Neural cell (in vitro differentiated cells): ENCODE data around the gene DMXL1. TPM values are rescaled to one million over a fixed set of nuclear protein-coding genes. Genes with fewer than 3 reads are reported as not detected.

Source experiments
- H2AFZ ChIP-seq: fragments of 200-600, 300-800 bp; sonication (generic), shearing (Covaris generic); 2 replicates; pipeline ENCODE4 v1.6.0; 2014; ENCODE audit warnings: low read depth, mild to moderate bottlenecking, antibody characterized with exemption, low read length, moderate library complexity
- H3F3A ChIP-seq: fragments of 200-600 bp; shearing (Covaris generic); 2 replicates; pipeline ENCODE4 v1.6.1; 2016; ENCODE audit warnings: mild to moderate bottlenecking, moderate library complexity, mixed read lengths, antibody characterized with exemption, low read length; ENCODE audit not compliant: insufficient read depth, poor library complexity, severe bottlenecking
- H3K27ac ChIP-seq: fragments of 200-600, 300-800 bp; sonication (generic), shearing (Covaris generic); 2 replicates; pipeline ENCODE4 v1.5.1; 2014; ENCODE audit warnings: mild to moderate bottlenecking, low read length, moderate library complexity
- H3K27me3 ChIP-seq: fragments of 300-800, 200-600 bp; sonication (generic), shearing (Covaris generic); 2 replicates; pipeline ENCODE4 v1.6.0; 2014; ENCODE audit warnings: mild to moderate bottlenecking, low read depth, low read length, moderate library complexity; ENCODE audit not compliant: insufficient read depth
- H3K36me3 ChIP-seq: fragments of 300-800, 200-600 bp; sonication (generic), shearing (Covaris generic); 2 replicates; pipeline ENCODE4 v1.5.1; 2014; ENCODE audit warnings: mild to moderate bottlenecking, antibody characterized with exemption, low read length, moderate library complexity; ENCODE audit not compliant: insufficient read depth
- H3K4me2 ChIP-seq: fragments of 300-800, 200-600 bp; sonication (generic), shearing (Covaris generic); 2 replicates; pipeline ENCODE4 v1.6.0; 2014; ENCODE audit warnings: mild to moderate bottlenecking, low read length
- H3K4me3 ChIP-seq: fragments of 300-800, 200-600 bp; sonication (generic), shearing (Covaris generic); 2 replicates; pipeline ENCODE4 v1.5.1; 2014; ENCODE audit warnings: mild to moderate bottlenecking, low read length, moderate library complexity
- H3K79me2 ChIP-seq: fragments of 200-600 bp; shearing (Covaris generic); replicated peaks from 2 replicates; pipeline ENCODE4 v1.6.0; 2014; ENCODE audit warnings: mild to moderate bottlenecking, low read length, moderate library complexity; ENCODE audit not compliant: insufficient read depth
- H3K9ac ChIP-seq: fragments of 300-800, 200-600 bp; sonication (generic), shearing (Covaris generic); 2 replicates; pipeline ENCODE4 v1.6.1; 2016; ENCODE audit warnings: mild to moderate bottlenecking, low read length, mixed read lengths
- H3K9me2 ChIP-seq: fragments of 200-600 bp; shearing (Covaris generic); 2 replicates; pipeline ENCODE4 v1.6.1; 2016; ENCODE audit warnings: mild to moderate bottlenecking, low read length, mixed read lengths; ENCODE audit not compliant: insufficient read depth
- H3K9me3 ChIP-seq: fragments of 200-600, 300-800 bp; sonication (generic), shearing (Covaris generic); 2 replicates; pipeline ENCODE4 v1.6.1; 2016; ENCODE audit warnings: mild to moderate bottlenecking, mixed run types, low read length, moderate library complexity, mixed read lengths
- H4K20me1 ChIP-seq: fragments of 200-600 bp; shearing (Covaris generic); 2 replicates; pipeline ENCODE4 v1.6.1; 2016; ENCODE audit warnings: mild to moderate bottlenecking, mixed run types; ENCODE audit not compliant: insufficient read depth
- CTCF ChIP-seq: fragments of 450-650 bp; IDR thresholded peaks from 2 replicates; pipeline ENCODE4 v1.5.1; 2014; ENCODE audit warnings: antibody characterized with exemption, mild to moderate bottlenecking, moderate library complexity; ENCODE audit not compliant: poor library complexity, severe bottlenecking
- EP300 ChIP-seq: fragments of 450-650 bp; conservative IDR thresholded peaks from 2 replicates; pipeline ENCODE4 v1.6.1; 2014; ENCODE audit warnings: antibody characterized with exemption, mild to moderate bottlenecking, moderate library complexity; ENCODE audit not compliant: poor library complexity, severe bottlenecking
- EZH2 ChIP-seq: fragments of 200-600, 300-800 bp; shearing (Covaris generic), sonication (generic); IDR thresholded peaks from 2 replicates; pipeline ENCODE4 v1.6.1; 2014; ENCODE audit warnings: antibody characterized with exemption, low read length, borderline replicate concordance, mild to moderate bottlenecking; ENCODE audit not compliant: insufficient read depth, poor library complexity, severe bottlenecking
- MXI1 ChIP-seq: fragments of 450-650 bp; conservative IDR thresholded peaks from 2 replicates; pipeline ENCODE4 v1.6.1; 2014; ENCODE audit warnings: antibody characterized with exemption, mild to moderate bottlenecking; ENCODE audit not compliant: poor library complexity, severe bottlenecking
- POLR2AphosphoS5 ChIP-seq: IDR thresholded peaks from 2 replicates; pipeline ENCODE4 v1.6.1; 2012
- RAD21 ChIP-seq: fragments of 450-650 bp; conservative IDR thresholded peaks from 2 replicates; pipeline ENCODE4 v1.6.1; 2014; ENCODE audit warnings: antibody characterized with exemption, mild to moderate bottlenecking, moderate library complexity
- REST ChIP-seq: IDR thresholded peaks from 2 replicates; pipeline ENCODE4 v1.6.1; 2012; ENCODE audit warnings: borderline replicate concordance
- SMC3 ChIP-seq: fragments of 450-650 bp; conservative IDR thresholded peaks from 2 replicates; pipeline ENCODE4 v1.6.1; 2014; ENCODE audit warnings: antibody characterized with exemption, mild to moderate bottlenecking, moderate library complexity; ENCODE audit not compliant: poor library complexity
- TAF1 ChIP-seq: IDR thresholded peaks from 2 replicates; pipeline ENCODE4 v1.6.1; 2012; ENCODE audit warnings: low read depth
- polyA plus RNA-seq: library from polyadenylated mRNA; depleted of rRNA; stranded (reverse); fragments of >200 nt; gene quantifications from 2 replicates; pipeline ENCODE4 v1.2.3, GENCODE V29; 2014

The DMXL1 gene
- polyA plus RNA-seq, 1 donor from 2014 or later: 46.9 TPM

GRCh38 chr5:119287547-119288111 lies 216.7 kb downstream of the DMXL1 start:
- H3K9me2 ChIP-seq: no peaks in the 10 kb centered on the region
- no peaks in the 10 kb centered on the region for H3F3A ChIP-seq
- no peak overlapping the region for H3K4me2 ChIP-seq
- H3K27me3 ChIP-seq: no peaks in the 10 kb centered on the region
- H3K9ac ChIP-seq: no peak overlapping the region
- no peak overlapping the region for H3K27ac ChIP-seq
- H3K79me2 ChIP-seq: no peaks in the 10 kb centered on the region
- no peak overlapping the region for H3K4me3 ChIP-seq
- H4K20me1 ChIP-seq: no peaks in the 10 kb centered on the region
- no peak for TF ChIP-seq EP300
- no peak for TF ChIP-seq RAD21
- no peak for TF ChIP-seq TAF1
- TF ChIP-seq MXI1: no peak
- TF ChIP-seq EZH2: no peak
- no peak for TF ChIP-seq SMC3
- TF ChIP-seq REST: no peak
- no peak for TF ChIP-seq CTCF
- TF ChIP-seq POLR2AphosphoS5: no peak
- H3K36me3 ChIP-seq: no peaks in the 10 kb centered on the region
- H2AFZ ChIP-seq: no peak overlapping the region
- H3K9me3 ChIP-seq: no peaks in the 10 kb centered on the region

GRCh38 chr5:119288379-119289033 lies 217.6 kb downstream of the DMXL1 start:
- no peak overlapping the region for H3K9ac ChIP-seq

More at GRCh38 chr5:119288379-119289033, 217.6 kb downstream of the DMXL1 start:
- Histone ChIP-seq H3K9me2 (no peaks in the 10 kb centered on the region), H3K4me2 (no peak overlapping the region), H2AFZ (no peak overlapping the region), H4K20me1 (no peaks in the 10 kb centered on the region), H3K27me3 (no peaks in the 10 kb centered on the region), H3K79me2 (no peaks in the 10 kb centered on the region), H3F3A (no peaks in the 10 kb centered on the region), H3K27ac (no peak overlapping the region), H3K36me3 (no peaks in the 10 kb centered on the region), H3K4me3 (no peak overlapping the region), H3K9me3 (no peaks in the 10 kb centered on the region)
- TF ChIP-seq TAF1 (no peak), REST (no peak), RAD21 (no peak), MXI1 (no peak), SMC3 (no peak), EZH2 (no peak), EP300 (no peak), CTCF (no peak), POLR2AphosphoS5 (no peak)
